GM20000 (cell line): Measurements from ENCODE around the gene TULP1.

Source experiments
- DNase-seq: peaks from one replicate; pipeline ENCODE4 v3.0.0; 2012; ENCODE audit warnings: low spot score
- TF ChIP-seq, protein P1 (sequence below): IDR thresholded peaks from 2 replicates; pipeline ENCODE4 v1.5.1; 2012; ENCODE audit warnings: mild to moderate bottlenecking, control low read depth; ENCODE audit errors: extremely low read depth, missing control alignments

The TULP1 gene

DNA sequence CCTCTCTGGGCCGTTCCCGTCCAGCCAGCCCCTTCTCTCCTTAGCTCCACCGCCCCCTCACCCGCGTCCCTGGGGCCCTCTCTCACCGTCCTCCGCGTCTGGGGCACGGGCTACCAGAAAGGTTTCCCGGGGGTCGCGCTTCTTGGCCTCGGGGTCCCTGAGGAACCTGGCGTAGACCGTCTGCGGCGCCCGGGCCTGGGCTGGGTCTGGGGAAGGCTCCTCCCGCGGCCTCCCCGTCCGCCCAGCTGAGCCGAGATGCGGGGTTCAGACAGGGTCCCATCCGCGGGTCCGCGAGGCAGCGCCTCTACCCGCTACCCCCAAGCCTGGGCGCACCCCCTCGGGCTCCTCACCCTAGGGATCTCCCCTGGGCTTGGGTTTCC is 1.1 kb downstream of the TULP1 start:
- peak; percentile 15 for DNase-seq
- TF ChIP-seq, protein P1, sequence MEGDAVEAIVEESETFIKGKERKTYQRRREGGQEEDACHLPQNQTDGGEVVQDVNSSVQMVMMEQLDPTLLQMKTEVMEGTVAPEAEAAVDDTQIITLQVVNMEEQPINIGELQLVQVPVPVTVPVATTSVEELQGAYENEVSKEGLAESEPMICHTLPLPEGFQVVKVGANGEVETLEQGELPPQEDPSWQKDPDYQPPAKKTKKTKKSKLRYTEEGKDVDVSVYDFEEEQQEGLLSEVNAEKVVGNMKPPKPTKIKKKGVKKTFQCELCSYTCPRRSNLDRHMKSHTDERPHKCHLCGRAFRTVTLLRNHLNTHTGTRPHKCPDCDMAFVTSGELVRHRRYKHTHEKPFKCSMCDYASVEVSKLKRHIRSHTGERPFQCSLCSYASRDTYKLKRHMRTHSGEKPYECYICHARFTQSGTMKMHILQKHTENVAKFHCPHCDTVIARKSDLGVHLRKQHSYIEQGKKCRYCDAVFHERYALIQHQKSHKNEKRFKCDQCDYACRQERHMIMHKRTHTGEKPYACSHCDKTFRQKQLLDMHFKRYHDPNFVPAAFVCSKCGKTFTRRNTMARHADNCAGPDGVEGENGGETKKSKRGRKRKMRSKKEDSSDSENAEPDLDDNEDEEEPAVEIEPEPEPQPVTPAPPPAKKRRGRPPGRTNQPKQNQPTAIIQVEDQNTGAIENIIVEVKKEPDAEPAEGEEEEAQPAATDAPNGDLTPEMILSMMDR = no peak

DNA sequence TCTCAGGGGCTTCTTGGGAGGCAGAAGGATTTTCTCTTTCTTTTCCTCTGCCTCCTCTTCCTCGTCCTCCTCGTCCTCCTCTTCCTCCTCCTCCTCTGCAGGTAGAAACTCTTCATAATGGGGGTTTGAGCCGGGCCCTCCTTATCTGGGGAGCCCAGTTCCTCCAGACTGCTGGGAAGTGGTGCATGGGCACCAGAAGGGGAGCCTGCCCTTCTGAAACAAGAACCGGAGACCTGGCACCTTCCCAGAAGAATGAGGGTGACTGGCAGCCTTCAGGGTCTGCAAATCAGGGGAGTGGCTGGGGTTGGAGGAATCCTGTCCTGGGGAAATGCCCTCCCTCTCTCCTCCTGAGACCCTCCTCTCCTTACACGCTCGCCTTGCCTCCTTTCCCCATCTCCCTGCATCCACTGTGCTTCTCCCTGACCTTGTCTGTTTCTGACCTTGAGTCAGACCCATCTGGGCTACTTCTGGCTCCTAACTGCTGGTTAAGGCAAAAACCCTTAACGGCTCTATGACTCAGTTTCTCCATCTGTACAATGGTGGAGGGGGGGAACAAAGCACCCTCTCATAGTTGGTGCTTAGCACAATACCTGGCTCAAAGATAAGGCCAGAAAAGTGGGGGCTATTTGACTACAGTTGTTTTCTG is 1.7 kb downstream of the TULP1 start:
- peak; percentile 30 for DNase-seq
- TF ChIP-seq, protein P1 = no peak

DNA sequence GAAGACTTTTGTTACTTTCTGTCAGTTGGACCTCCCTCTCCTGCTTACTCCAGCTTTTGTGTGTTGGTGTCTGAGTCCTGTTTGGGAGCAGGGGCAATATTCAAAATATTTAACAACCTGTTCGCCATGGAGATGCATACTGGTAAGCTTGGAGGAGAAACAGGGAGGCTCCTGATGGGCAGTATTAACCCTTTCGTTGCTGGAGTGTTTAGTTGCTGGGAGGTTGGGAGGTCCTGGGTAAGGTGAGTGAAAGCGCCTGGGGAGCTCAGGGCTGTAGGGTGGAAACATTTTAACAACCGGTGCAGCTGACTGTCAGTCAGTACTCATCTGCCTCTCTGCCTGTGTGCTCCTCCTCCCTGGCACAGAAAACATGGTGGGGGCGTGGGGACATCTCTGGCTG is 4.2 kb downstream of the TULP1 start:
- peak; percentile 19 for DNase-seq
- TF ChIP-seq, protein P1 = no peak

DNA sequence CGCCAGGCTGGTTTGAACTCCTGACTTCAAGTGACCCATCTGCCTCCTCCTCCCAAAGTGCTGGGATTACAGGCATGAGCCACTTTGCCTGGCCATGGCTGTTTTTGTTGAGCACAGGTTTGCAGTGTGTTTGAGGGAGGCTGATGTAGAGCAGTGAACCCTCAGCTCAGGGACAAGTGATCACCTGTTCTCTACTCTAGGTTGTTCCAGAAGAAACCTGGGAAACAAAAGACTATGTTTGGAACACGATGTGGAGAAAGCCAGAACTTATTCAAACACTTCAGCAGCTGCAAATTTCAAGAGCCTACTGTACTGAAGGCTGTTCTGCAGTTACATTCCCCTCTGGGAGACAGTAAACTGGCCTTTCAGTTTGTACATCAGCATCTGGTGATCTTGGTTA is 4.7 kb downstream of the TULP1 start:
- no peak for DNase-seq
- TF ChIP-seq, protein P1 = no peak

DNA sequence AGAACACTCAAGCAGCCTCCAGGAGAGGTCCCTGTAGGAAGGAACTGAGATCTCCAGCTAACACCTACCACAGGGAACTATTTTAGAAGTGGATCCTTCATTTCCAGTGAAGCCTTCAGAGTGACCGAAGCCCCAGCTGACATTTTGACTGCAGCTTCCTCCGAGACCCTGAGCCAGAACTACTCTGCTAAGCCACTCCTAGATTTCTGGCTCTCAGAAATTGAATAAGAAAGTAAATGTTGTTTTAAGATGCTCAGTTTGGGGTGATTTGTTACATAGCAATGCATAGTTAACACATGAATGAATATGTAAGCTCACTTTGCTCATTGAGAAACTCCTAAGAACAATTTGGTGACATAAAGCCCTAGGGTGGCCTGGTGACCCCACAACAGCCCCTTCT is 5.5 kb downstream of the TULP1 start:
- TF ChIP-seq, protein P1 = no peak
- no peak for DNase-seq

DNA sequence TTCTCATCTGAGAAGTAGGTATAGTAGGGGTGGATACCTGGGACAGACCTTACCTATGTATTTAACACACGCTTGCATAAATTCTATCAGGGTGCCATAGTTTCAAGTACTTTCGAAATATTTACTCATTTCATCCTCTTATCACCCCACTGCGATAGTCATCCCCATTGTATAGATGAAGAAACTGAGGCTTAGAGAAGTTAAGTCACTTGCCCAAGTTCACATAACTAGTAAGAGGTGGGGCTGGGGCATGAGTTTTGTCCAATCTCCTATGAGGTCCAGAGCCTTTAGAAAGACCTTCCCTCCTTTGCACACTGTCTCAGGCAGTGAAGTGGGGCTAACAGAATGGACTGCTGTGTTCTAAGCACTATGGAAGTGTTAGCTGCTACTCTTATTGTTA is 6.2 kb downstream of the TULP1 start:
- no peak for DNase-seq
- TF ChIP-seq, protein P1 = no peak

DNA sequence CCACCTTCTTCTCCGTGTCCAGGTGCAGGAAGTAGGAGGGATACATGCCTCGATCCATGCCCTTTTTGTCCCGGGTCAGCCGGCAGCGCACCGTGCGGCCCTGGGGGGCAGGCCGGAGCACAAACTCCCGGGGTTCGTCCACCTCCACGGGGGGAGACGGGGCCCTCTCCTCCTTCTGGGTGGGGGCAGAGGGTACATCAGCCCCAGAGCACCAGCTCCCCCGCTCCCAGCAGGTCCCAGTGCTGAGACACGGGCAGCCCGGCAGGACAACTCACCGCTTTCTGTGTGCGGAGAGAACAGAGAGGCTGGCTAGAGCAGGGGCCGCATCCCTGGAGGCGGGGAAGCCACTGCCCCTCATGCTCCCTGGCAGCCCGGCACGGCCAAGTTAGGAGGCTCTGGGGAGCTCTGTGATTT is 6.7 kb downstream of the TULP1 start:
- no peak for DNase-seq
- TF ChIP-seq, protein P1 = no peak
